NCI-H2196 treated with DMSO at 0.1 percent for 48 hours (cell line): Measurements from ENCODE around the gene CADPS2.

ENCODE experiments used
- DNase-seq: peaks from one replicate; lab custom pipeline; 2025; ENCODE audit not compliant: unreplicated experiment; lab: John Stamatoyannopoulos, UW

Gene CADPS2

DNA sequence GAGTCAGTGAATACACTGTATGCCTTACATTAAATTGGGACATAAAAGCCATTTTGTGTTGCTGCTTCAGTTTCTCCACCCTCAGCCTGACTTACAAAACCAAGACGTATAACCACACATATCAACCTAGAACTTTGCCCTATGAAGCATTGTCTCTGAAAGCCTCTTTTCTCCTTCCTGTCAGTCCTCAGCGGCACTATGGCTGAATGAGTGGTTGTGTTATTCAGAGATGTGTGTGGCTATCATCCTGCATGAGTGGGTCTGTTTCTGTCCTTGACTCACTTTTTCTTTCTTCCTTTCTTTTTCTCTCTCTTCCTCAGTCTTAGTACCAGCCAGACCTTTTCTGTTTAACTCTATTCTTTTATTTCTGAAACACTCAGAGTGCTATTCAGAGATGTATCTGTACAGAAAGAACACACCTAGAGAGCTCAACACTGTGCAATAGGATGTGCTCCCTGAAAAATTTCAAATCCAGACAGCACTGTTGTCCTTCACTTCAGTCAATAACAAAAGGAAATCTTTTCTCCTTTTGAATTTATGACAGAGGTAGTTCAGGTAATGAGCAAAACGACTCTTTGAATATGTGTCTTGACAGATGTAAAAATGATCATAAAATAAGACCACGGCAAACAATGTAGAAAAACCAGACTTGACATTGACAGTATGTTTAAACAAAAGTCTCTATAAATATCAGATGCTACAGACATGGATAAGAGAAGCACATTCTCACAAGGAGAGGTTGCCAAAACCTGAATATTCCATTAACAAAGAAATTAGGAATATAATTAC, 418.4 kb downstream of the CADPS2 start:
- no peak for DNase-seq

- no peak for DNase-seq
These were observed 421.0 kb downstream of the CADPS2 start for GRCh38 chr7:122465296-122465695.

GRCh38 chr7:122463631-122464030, 422.6 kb downstream of the CADPS2 start:
- no peak for DNase-seq

- no peak for DNase-seq
These were observed 425.3 kb downstream of the CADPS2 start for GRCh38 chr7:122460936-122461335.

GRCh38 chr7:122457969-122458368, 428.3 kb downstream of the CADPS2 start:
- DNase-seq, result no peak

DNA sequence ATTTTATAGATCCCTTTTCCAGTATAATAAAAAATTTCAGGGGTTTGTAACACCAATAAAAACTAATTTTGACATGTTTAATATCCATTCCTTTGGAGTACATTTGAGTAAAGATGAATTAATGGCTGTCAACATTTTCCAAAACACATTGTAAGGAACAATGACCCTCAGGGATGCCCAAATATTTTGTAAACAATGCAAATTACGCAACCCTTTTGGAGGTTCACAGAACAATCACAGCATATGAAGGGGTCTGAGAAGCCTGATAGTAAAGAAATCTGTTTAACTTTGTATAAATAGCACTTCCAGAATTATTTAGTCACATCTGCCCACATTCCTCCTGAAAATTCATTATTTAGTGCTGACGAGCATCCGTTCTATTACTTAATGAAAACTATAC, 428.9 kb downstream of the CADPS2 start:
- DNase-seq, result no peak

GRCh38 chr7:122454776-122455507, 431.3 kb downstream of the CADPS2 start:
- no peak for DNase-seq

- DNase-seq, result no peak
These were observed 432.8 kb downstream of the CADPS2 start for GRCh38 chr7:122453432-122453831.

DNA sequence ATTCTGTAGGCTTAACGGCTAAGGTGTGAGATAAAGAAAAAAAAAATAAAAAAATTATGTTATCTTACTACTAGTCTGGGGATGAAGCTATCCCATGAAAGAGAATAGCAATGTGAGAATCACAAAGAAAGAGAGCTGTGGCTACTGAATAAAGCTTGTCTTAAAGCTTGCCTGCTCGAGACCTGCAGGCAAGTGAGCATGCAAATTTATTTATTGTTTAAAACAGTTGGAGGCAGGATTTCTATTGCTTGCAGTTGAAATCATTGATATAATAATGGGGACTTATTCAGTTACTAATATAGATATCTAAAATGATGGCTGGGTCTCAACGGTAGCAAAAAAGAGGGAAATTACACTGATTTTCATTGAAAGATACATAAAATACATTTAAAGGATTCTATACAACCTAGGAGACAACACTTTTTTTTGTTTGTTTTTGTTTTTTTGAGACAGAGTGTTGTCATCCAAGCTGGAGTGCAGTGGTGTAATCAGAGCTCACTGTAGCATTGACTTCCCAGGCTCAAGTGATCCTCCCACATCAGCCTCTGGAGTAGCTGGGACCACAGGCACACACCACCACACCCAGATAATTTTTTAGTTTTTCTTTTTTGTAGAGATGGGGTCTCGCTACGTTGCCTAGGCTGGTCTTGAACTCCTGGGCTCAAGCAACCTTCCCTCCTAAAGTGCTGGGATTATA, 437.2 kb downstream of the CADPS2 start:
- no peak for DNase-seq

- DNase-seq, result no peak
These were observed 443.3 kb downstream of the CADPS2 start for GRCh38 chr7:122442929-122443328.

DNA sequence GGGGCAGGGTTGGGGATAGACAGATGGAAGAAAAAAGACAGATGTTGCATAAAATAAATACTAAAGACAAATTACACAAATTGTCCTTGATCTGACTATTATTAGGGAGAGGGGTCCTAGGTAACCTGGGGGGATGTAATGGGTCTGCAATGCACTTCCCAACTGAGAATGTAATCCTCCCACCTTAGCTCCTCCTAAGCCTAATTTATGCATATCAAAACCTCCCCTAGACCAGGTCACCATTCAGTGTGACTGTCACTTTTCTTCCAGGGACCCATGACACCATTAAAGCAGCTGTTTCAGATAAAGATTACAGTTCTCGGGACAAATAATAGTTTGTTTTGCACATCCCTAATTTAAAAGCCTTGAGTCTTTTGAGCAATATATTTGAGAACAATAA, 447.8 kb downstream of the CADPS2 start:
- DNase-seq, result no peak

GRCh38 chr7:122438006-122438405, 448.3 kb downstream of the CADPS2 start:
- no peak for DNase-seq

- DNase-seq, result no peak
These were observed 452.5 kb downstream of the CADPS2 start for GRCh38 chr7:122433765-122434164.

- no peak for DNase-seq
These were observed 455.6 kb downstream of the CADPS2 start for GRCh38 chr7:122430710-122431109.

GRCh38 chr7:122429926-122430325, 456.3 kb downstream of the CADPS2 start:
- no peak for DNase-seq

DNA sequence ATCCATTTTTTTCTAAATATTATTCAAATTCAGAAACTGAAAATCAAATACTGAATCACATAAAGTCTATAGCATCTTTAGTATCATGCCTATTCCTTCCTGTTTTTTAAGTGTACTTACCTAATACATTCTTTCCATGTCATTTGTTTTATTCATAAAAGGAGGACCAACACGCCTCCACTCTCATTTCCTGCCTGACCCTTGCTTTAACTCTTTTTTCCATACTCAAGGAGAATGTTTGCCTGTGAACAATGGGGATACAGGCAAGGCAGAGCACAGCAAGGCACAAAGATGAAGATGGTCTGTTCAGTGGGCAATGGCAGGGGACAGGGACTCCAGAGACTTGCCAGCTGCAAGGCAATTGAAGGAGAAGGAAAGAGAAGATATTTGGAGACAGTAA, 460.5 kb downstream of the CADPS2 start:
- DNase-seq, result no peak

DNA sequence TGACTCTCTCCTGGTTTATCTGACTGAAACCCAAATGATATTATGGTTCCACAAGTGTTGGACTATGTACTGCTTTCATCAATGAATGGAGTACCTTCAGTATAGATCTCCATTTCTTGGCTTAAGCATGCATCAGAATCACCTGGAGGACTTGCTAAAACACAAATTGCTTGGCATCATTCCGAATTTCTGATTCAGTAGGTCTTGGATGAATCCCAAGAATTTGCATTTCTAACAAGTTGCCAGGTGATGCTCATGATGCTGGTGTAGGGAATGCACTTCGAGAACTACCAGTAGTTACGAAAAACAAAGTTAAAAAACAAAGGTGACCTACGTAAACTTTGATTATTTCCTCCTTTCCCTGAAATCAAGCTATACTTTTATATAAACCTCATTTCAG, 462.7 kb downstream of the CADPS2 start:
- DNase-seq, result no peak

DNA sequence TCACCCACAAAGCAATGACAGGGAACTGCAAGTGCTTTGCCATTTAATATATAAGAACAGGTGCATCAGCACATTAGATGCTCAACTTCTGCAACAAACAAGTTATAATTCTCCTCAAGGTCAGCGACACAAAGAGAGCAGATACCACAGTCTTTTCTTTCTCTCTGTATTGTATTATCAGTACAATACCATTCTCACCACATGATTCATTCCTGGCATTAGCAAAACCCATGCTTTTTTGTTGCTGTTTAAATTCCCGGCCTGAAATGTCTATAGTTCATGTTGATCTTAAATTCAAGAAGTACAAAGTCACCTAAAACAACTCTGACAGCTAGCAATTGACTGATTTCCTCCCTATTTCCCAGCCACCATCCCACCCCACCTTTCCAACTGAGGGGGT, 469.9 kb downstream of the CADPS2 start:
- DNase-seq, result no peak

- no peak for DNase-seq
These were observed 470.8 kb downstream of the CADPS2 start for GRCh38 chr7:122415510-122415909.

- no peak for DNase-seq
These were observed 472.9 kb downstream of the CADPS2 start for GRCh38 chr7:122413339-122413738.

GRCh38 chr7:122412883-122413282, 473.4 kb downstream of the CADPS2 start:
- DNase-seq, result no peak

GRCh38 chr7:122412441-122412840, 473.8 kb downstream of the CADPS2 start:
- no peak for DNase-seq
